HL-60/S4 treated with retinoic acid at 250 ng/mL for 4 days and 3 days (cell line): ENCODE data around the gene FAM83D.

Experiments
- in situ Hi-C: fragments of 300-500 bp; cut with MboI; formaldehyde crosslinking; loops from 2 replicates; pipeline ENCODE4 v1.7.0; 2022; ENCODE audit warnings: low sequenced_read_pairs

The FAM83D gene

GRCh38 chr20:38894091-38894847 lies 31.9 kb upstream of the FAM83D start:
- in situ Hi-C loops: no loop called here

DNA sequence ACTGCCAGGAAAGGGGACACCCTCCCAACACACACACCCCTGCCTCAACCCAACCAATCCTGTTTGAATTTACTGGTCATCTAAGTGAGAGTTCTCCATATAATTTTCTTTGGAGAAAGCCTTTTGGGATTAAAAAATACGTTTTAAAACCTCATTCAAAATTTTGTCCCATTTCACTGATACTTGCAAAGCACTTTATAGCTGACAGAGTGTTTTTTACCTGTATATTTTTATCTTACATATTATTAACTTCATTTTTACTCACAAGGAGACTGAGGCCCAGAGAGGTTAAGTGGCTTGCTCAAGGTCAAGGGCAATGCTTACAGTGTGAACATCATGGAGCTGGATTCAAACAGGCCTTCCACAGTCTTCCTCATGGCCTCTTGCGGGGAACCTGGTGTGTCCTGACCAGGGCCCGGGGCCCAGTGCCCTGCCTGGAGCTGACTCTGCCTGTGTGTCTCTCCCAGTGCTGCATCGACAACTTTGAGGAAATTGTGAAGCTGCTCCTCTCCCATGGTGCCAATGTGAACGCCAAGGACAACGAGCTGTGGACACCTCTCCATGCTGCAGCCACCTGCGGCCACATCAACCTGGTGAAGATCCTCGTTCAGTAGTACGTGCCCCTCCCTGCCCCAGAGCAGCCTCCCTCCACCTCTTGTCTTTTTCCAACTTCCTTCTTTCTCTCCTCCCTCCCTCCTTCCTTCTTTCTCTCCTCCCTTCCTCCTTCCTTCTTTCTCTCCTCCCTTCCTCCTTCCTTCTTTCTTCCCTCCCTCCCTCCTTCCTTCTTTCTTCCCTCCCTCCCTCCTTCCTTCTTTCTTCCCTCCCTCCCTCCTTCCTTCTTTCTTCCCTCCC lies 30.9 kb upstream of the FAM83D start:
- in situ Hi-C loops: no loop called here

DNA sequence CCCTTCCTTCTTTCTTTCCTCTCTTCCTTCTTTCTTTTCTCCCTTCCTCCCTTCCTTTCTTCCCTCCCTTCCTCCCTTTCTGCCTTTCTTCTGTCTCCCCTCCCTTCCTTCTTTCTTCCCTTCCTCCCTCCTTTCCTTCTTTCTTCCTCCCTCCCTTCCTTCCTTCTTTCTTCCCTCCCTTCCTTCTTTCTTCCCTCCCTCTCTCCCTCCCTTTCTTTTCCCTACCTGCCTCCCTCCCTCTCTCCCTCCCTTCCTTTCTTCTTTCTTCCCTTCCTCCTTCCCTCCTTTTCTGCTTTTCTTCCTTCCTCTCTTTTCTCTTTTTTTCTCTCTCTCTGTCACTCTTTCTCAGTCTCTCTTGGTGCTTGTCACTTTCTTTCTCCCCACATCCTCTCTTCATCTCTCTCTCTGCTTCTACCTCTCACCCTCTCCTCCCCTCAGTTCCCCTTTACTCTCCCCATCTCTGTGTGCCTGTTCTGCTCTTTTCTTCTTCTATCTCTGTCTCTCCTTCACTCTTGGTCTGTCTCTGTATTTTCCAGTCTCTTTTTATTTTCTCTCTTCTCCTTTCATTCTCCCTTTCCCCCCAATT lies 30.1 kb upstream of the FAM83D start:
- in situ Hi-C loops: no loop called here

- in situ Hi-C loops: no loop called here
Observed at GRCh38 chr20:38897267-38897666, 28.9 kb upstream of the FAM83D start.

- in situ Hi-C loops: loop anchor here (25.0 kb wide), 1 partner anchor 263 kb away; no protein-coding TSS in a partner anchor
Observed at GRCh38 chr20:38900606-38901005, 25.6 kb upstream of the FAM83D start.

DNA sequence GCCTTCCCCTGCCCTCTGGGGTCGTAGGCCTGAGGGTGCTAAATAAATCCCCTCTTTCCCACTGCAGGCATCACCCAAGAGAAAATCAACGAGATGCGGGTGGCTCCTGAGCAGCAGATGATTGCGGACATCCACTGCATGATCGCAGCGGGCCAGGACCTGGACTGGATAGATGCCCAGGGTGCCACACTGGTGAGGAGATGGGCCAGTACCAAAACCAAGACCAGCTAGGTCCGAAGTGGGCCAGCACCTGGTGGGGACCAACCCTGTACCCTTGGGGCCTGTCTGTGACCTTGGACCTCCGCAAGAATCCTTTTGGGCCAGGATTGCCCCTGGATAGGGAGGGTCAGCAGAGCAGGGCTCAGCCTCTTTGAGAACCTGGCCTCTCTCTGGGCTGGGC lies 23.6 kb upstream of the FAM83D start:
- in situ Hi-C loops: loop anchor here (25.0 kb wide), 1 partner anchor 265 kb away; no protein-coding TSS in a partner anchor

GRCh38 chr20:38903335-38903734 lies 22.9 kb upstream of the FAM83D start:
- in situ Hi-C loops: loop anchor here (25.0 kb wide), 1 partner anchor 266 kb away; no protein-coding TSS in a partner anchor

- in situ Hi-C loops: loop anchor here (25.0 kb wide), 1 partner anchor 268 kb away; no protein-coding TSS in a partner anchor
Observed at GRCh38 chr20:38905375-38905774, 20.8 kb upstream of the FAM83D start.

DNA sequence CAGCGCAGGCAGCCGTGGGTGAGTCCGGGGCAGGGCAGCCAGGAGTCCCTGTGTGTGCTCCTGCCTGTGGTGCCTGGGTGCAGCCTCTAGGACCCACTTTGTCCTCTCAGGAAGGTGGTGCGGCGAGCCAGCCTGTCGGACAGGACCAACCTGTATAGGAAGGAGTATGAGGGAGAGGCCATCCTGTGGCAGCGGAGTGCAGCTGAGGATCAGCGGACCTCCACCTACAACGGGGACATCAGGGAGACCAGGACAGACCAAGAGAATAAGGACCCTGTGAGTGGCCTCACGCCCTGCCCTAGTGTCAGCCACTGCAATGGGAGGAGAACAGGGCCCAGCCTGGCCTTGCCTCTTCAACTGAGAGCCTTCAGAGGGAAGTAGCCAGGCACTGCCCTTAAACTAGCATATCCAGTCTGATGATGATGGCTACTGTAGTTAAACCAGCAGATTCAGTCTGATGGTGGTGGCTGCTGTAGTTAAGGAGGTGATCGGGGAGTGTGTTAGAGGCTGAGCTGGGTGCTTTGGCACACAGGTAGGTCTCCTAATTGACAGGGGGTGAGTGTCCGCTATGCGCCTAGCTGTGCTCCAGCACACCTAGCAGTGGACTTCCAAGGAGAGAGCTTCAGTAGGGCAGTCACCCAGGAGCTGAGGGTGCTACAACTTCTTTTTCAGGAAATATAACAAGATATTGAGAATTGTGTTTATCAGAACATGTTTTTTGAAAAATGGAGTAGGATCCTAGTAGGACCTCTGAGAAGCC lies 18.1 kb upstream of the FAM83D start:
- in situ Hi-C loops: loop anchor here (25.0 kb wide), 1 partner anchor 271 kb away; no protein-coding TSS in a partner anchor

DNA sequence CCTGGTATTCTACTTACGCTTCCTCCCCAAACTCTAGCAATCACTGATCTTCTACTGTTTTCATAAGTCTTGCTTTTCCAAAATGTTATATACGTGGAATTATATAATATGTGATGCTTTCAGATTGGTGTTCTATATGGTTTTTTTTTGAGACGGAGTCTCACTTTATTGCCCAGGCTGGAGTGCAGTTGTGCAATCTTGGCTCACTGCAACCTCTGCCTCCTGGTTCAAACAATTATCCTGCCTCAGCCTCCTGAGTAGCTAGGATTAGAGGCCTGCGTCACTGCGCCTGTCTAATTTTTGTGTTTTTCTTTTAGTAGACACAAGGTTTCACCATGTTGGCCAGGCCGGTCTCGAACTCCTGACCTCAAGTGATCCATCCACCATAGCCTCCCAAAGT lies 10.9 kb upstream of the FAM83D start:
- in situ Hi-C loops: loop anchor here (25.0 kb wide), 1 partner anchor 278 kb away; no protein-coding TSS in a partner anchor

- in situ Hi-C loops: loop anchor here (25.0 kb wide), 1 partner anchor 280 kb away; no protein-coding TSS in a partner anchor
Observed at GRCh38 chr20:38917657-38918056, 8.6 kb upstream of the FAM83D start.

DNA sequence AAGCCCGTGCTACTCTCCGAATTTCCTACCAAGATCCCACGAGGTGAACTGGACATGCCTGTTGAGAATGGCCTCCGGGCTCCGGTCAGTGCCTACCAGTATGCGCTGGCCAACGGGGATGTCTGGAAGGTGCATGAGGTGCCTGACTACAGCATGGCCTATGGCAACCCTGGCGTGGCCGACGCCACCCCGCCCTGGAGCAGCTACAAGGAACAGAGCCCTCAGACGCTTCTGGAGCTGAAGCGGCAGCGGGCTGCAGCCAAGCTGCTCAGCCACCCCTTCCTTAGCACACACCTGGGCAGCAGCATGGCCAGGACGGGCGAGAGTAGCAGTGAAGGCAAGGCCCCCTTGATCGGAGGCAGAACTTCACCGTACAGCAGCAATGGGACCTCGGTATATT lies 8.0 kb upstream of the FAM83D start:
- in situ Hi-C loops: loop anchor here (25.0 kb wide), 1 partner anchor 281 kb away; no protein-coding TSS in a partner anchor

- in situ Hi-C loops: loop anchor here (25.0 kb wide), 1 partner anchor 282 kb away; no protein-coding TSS in a partner anchor
Observed at GRCh38 chr20:38919683-38920082, 6.5 kb upstream of the FAM83D start.

DNA sequence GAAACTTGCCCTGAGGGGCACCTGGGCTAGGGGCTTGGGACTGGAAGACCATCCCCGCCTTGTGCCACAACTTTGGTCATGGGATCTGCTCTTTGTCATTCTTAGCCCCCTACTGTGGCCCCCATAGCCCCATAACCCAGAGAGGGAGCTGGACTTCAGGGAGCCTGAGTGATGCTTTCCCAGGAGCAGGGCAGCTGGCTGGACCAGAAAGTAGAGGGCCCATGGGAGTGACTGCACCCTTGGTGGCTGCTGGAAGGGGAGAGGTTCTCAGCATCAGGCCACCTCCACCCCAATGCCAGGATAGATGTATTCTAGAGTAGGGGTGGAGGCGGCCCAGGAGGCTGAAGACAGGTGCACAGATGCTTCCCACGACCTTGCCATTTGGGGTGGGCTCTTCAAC lies 5.8 kb upstream of the FAM83D start:
- in situ Hi-C loops: loop anchor here (25.0 kb wide), 1 partner anchor 283 kb away; no protein-coding TSS in a partner anchor

DNA sequence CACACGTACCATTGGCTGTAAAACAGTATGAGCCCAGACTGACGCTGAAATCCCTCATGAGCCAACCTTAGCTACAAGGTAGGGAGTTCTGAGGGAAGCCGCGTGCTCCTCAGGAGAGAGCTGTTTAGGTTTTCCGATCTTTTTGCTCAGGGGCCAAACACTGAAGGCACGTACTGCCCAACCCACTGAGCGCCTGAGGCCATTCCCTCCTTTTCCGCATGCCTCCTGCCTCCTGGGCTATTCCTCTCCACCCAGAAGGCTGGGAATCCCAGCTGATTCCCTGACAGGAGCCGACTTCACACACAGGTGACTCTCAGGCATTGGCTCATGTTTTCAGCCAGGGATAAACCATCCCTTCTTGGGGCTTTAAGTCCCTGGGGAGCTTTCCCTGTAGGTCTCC lies 5.4 kb upstream of the FAM83D start:
- in situ Hi-C loops: loop anchor here (25.0 kb wide), 1 partner anchor 284 kb away; no protein-coding TSS in a partner anchor

- in situ Hi-C loops: loop anchor here (25.0 kb wide), 1 partner anchor 287 kb away; no protein-coding TSS in a partner anchor
Observed at GRCh38 chr20:38924718-38925117, 1.5 kb upstream of the FAM83D start.

DNA sequence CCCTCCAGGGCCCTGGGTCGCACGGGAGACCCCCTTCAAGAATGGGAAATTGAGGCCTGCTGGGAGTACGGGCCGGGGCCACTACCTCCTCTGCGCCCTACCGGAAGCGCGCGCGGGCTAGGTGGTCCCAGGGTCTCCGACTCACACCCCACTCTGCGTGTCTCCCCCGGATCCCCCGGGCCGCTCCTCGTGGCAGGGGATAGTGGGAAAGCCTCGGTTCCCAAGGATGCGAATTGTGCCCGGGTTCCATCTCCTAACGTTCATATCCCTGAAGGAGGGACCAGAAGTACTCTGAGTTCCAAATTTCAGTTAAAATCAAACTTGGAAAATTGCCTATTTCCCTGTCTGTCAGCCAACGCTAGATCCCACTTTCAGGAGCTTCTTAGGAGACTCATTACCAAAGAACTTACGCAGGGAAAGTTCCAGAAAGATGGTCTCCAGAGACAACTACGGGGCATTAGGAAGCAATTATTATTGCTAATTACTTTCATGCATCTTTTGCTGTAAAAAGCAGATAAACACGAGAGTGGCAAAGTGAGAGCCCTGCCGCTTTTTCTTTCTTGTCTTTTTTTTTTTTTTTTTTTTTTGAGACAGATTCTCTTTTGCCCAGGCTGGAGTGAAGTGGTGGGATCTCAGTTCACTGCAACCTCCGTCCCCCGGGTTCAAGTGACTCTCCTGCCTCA lies 858 bp downstream of the FAM83D start:
- in situ Hi-C loops: no loop called here

DNA sequence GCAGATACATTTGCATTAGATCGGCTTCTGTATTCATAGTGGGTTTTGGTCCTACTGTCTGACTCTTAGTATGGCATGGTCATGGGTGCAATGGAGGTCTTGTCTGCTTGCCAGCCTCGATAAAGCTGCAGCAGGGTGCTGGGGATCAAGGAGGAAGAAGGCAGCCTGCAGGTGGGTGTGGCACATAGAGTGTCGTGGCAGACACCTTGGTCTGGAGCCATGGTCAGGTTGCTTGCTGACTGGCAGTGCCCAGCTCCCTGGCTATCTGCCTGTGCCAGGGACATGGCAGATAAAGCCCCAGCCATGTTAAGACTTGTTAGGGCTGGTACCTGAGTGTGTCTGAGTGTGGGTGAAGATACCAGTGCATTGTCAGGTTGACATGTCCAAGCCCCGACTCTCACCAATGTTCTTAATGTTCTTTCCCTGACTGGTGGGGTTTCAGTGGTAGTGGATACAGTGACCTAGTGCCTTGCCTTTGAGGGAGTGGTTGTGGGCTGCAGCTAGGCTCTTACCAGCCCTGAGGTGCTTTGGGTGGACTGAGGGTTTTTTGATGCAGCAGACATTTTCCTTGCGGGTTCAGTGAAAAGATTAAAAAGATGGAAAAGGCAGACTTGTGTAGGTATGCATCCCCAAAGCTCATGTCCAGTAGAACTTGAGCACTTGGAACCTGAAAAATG lies 1.8 kb downstream of the FAM83D start:
- in situ Hi-C loops: no loop called here

DNA sequence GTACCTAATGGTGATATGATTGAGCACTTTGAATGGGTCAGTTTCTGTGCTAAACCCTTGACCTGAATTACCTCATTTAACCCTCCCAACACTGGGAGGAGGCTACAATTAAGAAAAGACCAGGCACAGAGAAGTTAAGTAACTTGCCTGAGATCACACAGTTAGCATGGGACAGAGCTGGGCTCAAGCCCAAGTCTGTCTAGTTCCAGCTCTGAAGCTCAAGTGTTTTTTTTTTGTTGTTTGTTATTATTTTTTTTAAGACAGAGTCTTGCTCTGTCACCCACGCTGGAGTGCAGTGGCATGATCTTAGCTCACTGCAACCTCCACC lies 4.0 kb downstream of the FAM83D start:
- in situ Hi-C loops: no loop called here
